HCT116 (cell line): ENCODE data around the gene ECT2. TPM values are rescaled to one million over a fixed set of nuclear protein-coding genes. Genes with fewer than 3 reads are reported as not detected.

Source experiments
- ATAC-seq: fragments of 200-7000 bp; cut with Tn5 transposase; 2 replicates; pipeline ENCODE4 v1.9.1; 2020; ENCODE audit warnings: mild to moderate bottlenecking, moderate library complexity
- BruUV-seq: library from RNA; stranded (reverse); fragments of 400-500 nt; replicated peaks from 2 replicates; lab custom pipeline; 2021; lab: Mats Ljungman, UMichigan
- CTCF ChIA-PET: fragments of 300-600 bp; sonication (Branson Sonifier 250); formaldehyde crosslinking; loops from one replicate; lab custom pipeline; 2021; ENCODE audit warnings: antibody characterized with exemption; lab: Charles Lee
- POLR2A ChIA-PET: fragments of 300-600, 350-600 bp; sonication (Branson Sonifier 250); formaldehyde crosslinking; loops from one replicate; lab custom pipeline; 2021; ENCODE audit warnings: antibody characterized with exemption; lab: Charles Lee
- RAD21 ChIA-PET, 2 experiments: fragments of 300-600 bp; sonication (Branson Sonifier 250); formaldehyde crosslinking; loops; one replicate each; lab custom pipeline; 2023; ENCODE audit warnings: low total read pairs in 2 of 2; ENCODE audit not compliant: uncharacterized antibody in 2 of 2, unreplicated experiment in 2 of 2, low non-redundant PET in 1 of 2; lab: Charles Lee
- DNase-seq: peaks from one replicate; pipeline ENCODE4 v3.0.0-alpha.2; 2010; ENCODE audit warnings: low read depth, low spot score
- H2AFZ ChIP-seq: fragments of 200-600 bp; shearing (Covaris generic), sonication (generic); 2 replicates; pipeline ENCODE4 v1.6.1; 2017; ENCODE audit warnings: low read depth, mixed run types, mixed read lengths, antibody characterized with exemption, low read length; ENCODE audit not compliant: poor library complexity, severe bottlenecking
- H3K27ac ChIP-seq: 2 replicates; pipeline ENCODE4 v1.5.1; 2012; ENCODE audit warnings: low read depth, low read length
- H3K27me3 ChIP-seq: fragments of 200-600 bp; sonication (generic); 2 replicates; pipeline ENCODE4 v1.6.1; 2016; ENCODE audit warnings: mixed run types, low read length, mixed read lengths; ENCODE audit not compliant: insufficient read depth
- H3K36me3 ChIP-seq, 2 experiments: fragments of 200-500 bp in 1 of 2; fragments of 200-600 bp in 1 of 2; sonication (Bioruptor generic) in 1 of 2; sonication (generic) in 1 of 2; 2 replicates each; pipeline versions ENCODE4 v1.5.1 to v1.6.1; 2014 to 2016; ENCODE audit warnings: low read length in 2 of 2, inconsistent platforms in 1 of 2, mixed read lengths in 1 of 2, mixed run types in 1 of 2; ENCODE audit not compliant: insufficient read depth in 2 of 2, control insufficient read depth in 1 of 2
- H3K4me1 ChIP-seq, 2 experiments: fragments of 200-600 bp in 1 of 2; sonication (generic) in 1 of 2; 2 replicates each; pipeline versions ENCODE4 v1.5.1 to v1.6.1; 2012 to 2017; ENCODE audit warnings: low read length in 2 of 2, inconsistent platforms in 1 of 2, mild to moderate bottlenecking in 1 of 2, mixed read lengths in 1 of 2, mixed run types in 1 of 2, moderate library complexity in 1 of 2; ENCODE audit not compliant: insufficient read depth in 2 of 2, control insufficient read depth in 1 of 2
- H3K4me2 ChIP-seq: fragments of 200-600 bp; sonication (generic); 2 replicates; pipeline ENCODE4 v1.6.1; 2017; ENCODE audit warnings: mixed run types, low read length, mixed read lengths
- H3K4me3 ChIP-seq, 2 experiments: fragments of 200-600 bp in 1 of 2; sonication (generic) in 1 of 2; replicated peaks in 1 of 2; 2 replicates each; pipeline ENCODE4 v1.5.1; 2011 to 2016; ENCODE audit warnings: low read length in 2 of 2, control low read depth in 1 of 2, low read depth in 1 of 2, mild to moderate bottlenecking in 1 of 2, mixed read lengths in 1 of 2, mixed run types in 1 of 2
- H3K79me2 ChIP-seq: fragments of 200-600 bp; sonication (generic); 2 replicates; pipeline ENCODE4 v1.6.1; 2017; ENCODE audit warnings: mild to moderate bottlenecking, mixed run types, low read length, moderate library complexity, mixed read lengths; ENCODE audit not compliant: insufficient read depth
- H3K9ac ChIP-seq: fragments of 200-600 bp; sonication (generic); 2 replicates; pipeline ENCODE4 v1.6.1; 2016; ENCODE audit warnings: low read length, mixed read lengths
- H3K9me2 ChIP-seq: fragments of 200-600 bp; sonication (generic), shearing (Covaris generic); 2 replicates; pipeline ENCODE4 v1.6.1; 2017; ENCODE audit warnings: mixed run types, mild to moderate bottlenecking, moderate library complexity; ENCODE audit not compliant: insufficient read depth
- H3K9me3 ChIP-seq, 2 experiments: fragments of 200-500 bp in 1 of 2; fragments of 200-600 bp in 1 of 2; sonication (Bioruptor generic) in 1 of 2; sonication (generic) in 1 of 2; 2 replicates each; pipeline ENCODE4 v1.6.1; 2014 to 2017; ENCODE audit warnings: low read length in 2 of 2, mixed read lengths in 2 of 2, inconsistent platforms in 1 of 2, low read depth in 1 of 2, mild to moderate bottlenecking in 1 of 2, mixed run types in 1 of 2, moderate library complexity in 1 of 2; ENCODE audit not compliant: control insufficient read depth in 1 of 2, insufficient read depth in 1 of 2
- H4K20me1 ChIP-seq: fragments of 200-600 bp; sonication (generic), shearing (Covaris generic); 2 replicates; pipeline ENCODE4 v1.6.1; 2017; ENCODE audit warnings: mixed run types, mild to moderate bottlenecking, moderate library complexity; ENCODE audit not compliant: insufficient read depth
- EGR1 ChIP-seq: IDR thresholded peaks from 2 replicates; pipeline ENCODE4 v1.6.1; 2012; ENCODE audit warnings: low read depth
- JUND ChIP-seq: IDR thresholded peaks from 2 replicates; pipeline ENCODE4 v1.6.1; 2012
- RAD21 ChIP-seq: IDR thresholded peaks from 2 replicates; pipeline ENCODE4 v1.6.1; 2012; ENCODE audit warnings: low read depth, mild to moderate bottlenecking
- REST ChIP-seq: IDR thresholded peaks from 2 replicates; pipeline ENCODE4 v1.6.1; 2012; ENCODE audit warnings: low read depth
- SRF ChIP-seq: IDR thresholded peaks from 2 replicates; pipeline ENCODE4 v1.6.1; 2012; ENCODE audit warnings: low read depth
- ZBTB33 ChIP-seq: IDR thresholded peaks from 2 replicates; pipeline ENCODE4 v1.6.1; 2011; ENCODE audit warnings: mild to moderate bottlenecking, low read length, moderate library complexity; ENCODE audit not compliant: insufficient replicate concordance; ENCODE audit errors: extremely low read depth
- intact Hi-C: fragments of 100-400 bp; cut with micrococcal nuclease; formaldehyde crosslinking; loops from 2 replicates; pipeline ENCODE4 v1.10.0; 2022
- total RNA-seq: library from RNA; stranded (reverse); gene quantifications from one replicate; pipeline ENCODE4 v1.2.1, GENCODE V29; 2021; ENCODE audit not compliant: unreplicated experiment

The ECT2 gene
- total RNA-seq, 1 experiment from 2014 or later = 95.6 TPM

GRCh38 chr3:172787746-172788145, 37.2 kb downstream of the ECT2 start:
- peaks cover 56% of the 10 kb centered on the region for H3K79me2 ChIP-seq
- intact Hi-C loops = no loop called here
- H3K36me3 ChIP-seq = peaks cover 19 to 66% of the 10 kb centered on the region in 2 experiments
- no peak overlapping the region for H3K9ac ChIP-seq
- H3K9me3 ChIP-seq = no peaks in the 10 kb centered on the region
- no peak for DNase-seq
- H3K4me1 ChIP-seq = no peaks in the 10 kb centered on the region
- no peak overlapping the region for H3K27ac ChIP-seq
- H3K4me3 ChIP-seq = no peak overlapping the region
- H4K20me1 ChIP-seq = no peaks in the 10 kb centered on the region; the same call in 1 of the 2 replicates
- ChIA-PET CTCF (no interaction called here), RAD21 (no interaction called here), POLR2A (no interaction called here)
- no peaks in the 10 kb centered on the region for H3K27me3 ChIP-seq
- H3K4me2 ChIP-seq = no peak overlapping the region
- no peaks in the 10 kb centered on the region for H3K9me2 ChIP-seq
- TF ChIP-seq JUND (no peak), ZBTB33 (no peak), REST (no peak), SRF (no peak), EGR1 (no peak), RAD21 (no peak)
- ATAC-seq = no peak
- H2AFZ ChIP-seq = no peak overlapping the region
- no TSS peak for BruUV-seq
